ENCODE measurements around the gene WFIKKN2.
"Not testable (repeated sequence)": the region's sequence is repeated elsewhere in the genome, so short reads cannot be mapped to it uniquely, and the experiment has no call there.

Gene WFIKKN2, protein sequence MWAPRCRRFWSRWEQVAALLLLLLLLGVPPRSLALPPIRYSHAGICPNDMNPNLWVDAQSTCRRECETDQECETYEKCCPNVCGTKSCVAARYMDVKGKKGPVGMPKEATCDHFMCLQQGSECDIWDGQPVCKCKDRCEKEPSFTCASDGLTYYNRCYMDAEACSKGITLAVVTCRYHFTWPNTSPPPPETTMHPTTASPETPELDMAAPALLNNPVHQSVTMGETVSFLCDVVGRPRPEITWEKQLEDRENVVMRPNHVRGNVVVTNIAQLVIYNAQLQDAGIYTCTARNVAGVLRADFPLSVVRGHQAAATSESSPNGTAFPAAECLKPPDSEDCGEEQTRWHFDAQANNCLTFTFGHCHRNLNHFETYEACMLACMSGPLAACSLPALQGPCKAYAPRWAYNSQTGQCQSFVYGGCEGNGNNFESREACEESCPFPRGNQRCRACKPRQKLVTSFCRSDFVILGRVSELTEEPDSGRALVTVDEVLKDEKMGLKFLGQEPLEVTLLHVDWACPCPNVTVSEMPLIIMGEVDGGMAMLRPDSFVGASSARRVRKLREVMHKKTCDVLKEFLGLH

DNA sequence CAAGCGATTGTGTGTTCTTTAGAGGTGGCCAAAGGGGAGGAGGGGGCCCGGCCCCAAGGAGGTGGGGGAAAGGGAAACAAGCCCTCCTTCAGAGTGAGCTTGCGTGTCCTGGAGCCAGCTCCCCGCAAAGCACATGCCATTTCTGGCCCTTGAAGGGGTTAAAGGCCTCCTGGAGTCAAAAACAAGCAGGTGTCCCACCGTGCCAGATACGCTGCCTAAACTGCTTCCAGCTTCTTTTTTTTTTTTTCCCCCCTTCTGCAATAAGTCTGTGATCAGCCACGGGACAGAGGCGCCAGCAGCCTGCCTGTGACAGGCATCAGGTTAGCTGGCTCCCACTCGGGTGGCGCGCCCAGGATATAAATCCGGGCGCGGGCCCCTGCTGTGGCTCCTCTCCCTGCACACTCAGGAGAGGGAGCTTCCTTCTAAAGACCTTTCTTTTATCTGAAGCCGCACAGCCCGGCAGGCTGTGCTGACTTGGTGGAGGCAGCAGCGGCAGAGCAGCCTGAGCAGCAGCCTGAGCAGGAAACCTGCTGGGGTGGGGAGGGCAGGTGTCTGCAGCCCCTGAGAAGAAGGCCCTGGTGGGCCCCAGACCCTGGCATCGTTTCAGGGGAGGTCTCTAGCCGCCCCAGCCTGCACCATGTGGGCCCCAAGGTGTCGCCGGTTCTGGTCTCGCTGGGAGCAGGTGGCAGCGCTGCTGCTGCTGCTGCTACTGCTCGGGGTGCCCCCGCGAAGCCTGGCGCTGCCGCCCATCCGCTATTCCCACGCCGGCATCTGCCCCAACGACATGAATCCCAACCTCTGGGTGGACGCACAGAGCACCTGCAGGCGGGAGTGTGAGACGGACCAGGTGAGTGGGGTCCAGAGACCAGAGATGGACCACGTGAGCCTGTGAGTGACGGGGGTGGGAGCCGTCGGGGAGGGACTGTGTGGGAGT, at the start of gene WFIKKN2:
Gene WFIKKN2, plus strand, starts transcription at position 286 of the 934 bp plus-strand sequence. Its CDS starts 352 bp downstream, at position 638.
- DNase-seq = no peak

DNA sequence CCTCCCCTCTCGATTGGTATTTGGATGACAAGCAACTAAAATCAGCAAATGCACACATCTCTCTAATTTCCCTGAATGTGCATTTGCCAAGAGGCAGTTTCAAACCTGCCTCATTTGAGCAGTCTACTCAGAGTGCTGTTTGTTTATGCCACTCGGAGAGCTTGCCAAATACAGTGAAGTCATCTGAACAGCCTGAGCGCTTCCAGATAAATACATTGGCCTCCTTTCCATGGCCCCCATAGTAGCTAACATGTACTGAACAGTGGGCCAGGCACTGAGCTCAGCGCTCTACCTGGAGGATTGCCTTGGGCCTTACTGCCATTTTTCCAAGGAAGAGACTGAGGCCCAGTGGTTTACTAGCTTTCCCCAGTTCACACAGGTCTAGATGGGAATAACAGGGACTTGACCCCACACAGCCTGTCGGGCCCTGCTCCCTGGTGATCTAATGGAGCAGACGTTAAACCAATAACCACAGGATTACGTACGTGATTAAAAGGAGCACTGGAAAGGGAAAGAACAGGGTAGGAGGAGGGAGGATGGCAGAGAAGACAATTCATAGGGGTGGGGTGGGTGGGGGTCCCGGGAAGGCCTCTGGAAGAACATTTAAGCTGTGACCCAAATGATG, 49.3 kb upstream of the WFIKKN2 start:
- no peak for DNase-seq

DNA sequence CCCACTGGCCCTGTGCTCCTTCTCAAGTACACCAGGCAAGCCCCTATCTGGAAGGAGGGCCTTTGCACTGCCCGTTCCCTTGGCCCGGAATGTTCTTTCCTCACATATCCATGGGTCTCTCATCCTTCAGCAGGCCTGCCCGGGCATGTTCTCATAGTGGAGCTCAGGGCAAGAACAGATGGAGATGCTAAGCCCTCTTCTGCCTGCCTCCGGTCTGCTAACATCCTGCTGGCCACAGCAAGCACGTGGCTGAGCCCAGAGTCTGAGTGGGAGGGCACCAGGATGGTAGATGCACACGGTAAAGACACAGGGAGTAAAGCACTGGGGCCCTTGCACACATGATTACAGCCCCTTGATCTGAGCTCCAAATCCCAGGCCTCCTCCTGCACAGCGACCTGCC, 48.3 kb upstream of the WFIKKN2 start:
- DNase-seq = no peak

DNA sequence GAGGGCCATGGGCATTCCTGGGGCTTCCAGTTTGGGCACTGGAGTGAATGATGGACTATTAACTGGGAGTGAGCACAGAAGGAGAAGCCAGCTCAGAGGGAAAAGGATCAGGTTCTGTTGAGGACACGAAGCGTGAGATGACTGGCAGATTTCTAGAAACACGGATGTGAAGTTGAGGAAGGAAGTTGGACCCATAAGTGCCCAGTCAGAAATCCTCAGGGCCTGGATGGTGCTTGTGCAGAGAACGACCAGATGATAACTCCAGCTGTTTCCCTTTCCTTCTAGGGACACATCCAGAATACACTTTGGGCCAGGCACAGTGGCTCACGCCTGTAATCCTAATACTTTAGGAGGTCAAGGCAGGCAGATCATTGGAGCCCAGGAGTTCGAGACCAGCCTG, 44.8 kb upstream of the WFIKKN2 start:
- no peak for DNase-seq

DNA sequence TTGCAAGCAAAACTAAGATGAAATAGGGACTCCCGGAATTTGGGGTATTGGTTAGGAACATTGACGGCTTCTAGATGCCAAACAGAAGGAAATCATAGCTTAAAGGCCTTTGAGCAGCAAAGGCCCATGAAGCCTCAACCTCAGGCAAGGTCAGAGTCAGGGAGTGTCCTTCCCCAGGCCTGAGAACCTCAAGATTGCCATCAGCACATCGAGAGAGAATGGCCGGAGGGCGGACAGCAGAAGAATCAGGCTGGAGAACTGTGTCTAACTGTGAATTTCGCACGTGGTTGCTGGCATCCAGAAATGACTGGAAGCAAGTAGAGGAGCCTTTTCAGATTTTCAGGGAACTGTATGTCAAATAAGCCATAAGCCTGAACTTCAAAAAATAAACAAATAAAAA, 43.3 kb upstream of the WFIKKN2 start:
- DNase-seq = no peak

DNA sequence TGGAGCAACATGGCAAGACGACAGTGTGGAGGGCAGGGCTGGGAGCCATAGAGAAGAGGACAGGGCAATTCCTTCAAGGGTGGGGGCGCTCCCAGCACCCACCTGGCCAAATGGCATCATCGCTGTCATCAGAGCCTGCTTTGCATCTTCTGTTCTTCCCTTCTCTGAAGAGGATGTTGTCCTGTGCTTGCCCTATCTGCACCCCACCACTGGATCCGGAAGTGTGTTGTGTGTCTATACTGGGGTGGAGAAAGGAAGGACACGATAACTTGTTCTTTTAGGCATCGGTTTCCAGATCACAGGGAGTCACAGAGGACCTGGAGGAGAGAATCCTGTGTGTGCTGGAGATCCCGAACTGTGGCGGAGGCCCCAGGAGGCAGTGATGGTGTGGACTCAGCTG, 42.4 kb upstream of the WFIKKN2 start:
- no peak for DNase-seq

DNA sequence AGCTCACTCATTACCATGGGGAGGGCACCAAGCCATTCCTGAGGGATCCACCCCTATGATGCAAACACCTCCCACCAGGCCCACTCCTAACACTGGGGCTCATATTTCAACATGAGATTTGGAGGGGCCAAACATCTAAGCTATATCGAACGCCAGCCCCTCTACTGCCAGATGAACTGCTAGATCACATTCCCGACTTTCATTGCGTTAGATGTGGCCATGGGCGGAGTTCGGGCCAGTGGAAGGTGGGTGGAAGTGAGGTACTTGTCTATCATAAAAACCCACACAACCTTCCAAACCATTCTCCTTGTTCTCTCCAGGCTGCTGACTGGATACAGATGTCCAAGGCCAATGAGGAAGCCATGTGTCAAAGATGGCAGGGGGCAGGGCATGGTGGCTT, 41.0 kb upstream of the WFIKKN2 start:
- DNase-seq = no peak

DNA sequence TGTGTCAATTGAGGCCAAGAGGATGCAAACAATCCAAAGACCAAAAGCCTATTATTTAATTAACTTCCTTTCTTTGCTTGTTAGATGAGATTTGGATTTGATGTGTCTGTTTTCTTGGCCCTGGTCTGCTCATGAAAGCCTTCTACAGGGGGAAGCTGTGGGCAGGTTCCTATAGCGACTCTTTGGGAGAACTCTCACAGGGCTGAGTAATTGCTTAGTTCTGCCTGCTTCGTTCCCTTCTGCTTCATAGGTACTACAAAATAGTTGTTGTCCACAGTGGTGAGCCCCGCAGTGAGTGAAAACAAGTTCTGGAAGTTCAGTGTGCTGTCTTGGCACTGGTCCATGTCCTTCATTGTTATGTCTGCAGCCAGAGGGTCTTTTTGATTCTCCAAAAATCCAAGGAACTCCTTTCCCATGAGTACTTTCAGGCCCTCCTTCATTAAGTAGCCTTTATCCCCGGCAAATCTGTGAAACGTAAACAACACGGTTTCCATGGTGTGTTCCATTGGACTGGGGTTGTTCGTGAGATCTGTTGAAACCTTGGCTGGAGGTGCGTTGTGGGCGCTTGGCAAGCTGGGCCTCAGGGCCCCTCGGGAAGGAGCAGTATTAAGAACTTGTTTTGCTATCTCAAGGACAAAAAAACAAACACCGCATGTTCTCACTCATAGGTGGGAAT, 38.1 kb upstream of the WFIKKN2 start:
- DNase-seq = no peak

DNA sequence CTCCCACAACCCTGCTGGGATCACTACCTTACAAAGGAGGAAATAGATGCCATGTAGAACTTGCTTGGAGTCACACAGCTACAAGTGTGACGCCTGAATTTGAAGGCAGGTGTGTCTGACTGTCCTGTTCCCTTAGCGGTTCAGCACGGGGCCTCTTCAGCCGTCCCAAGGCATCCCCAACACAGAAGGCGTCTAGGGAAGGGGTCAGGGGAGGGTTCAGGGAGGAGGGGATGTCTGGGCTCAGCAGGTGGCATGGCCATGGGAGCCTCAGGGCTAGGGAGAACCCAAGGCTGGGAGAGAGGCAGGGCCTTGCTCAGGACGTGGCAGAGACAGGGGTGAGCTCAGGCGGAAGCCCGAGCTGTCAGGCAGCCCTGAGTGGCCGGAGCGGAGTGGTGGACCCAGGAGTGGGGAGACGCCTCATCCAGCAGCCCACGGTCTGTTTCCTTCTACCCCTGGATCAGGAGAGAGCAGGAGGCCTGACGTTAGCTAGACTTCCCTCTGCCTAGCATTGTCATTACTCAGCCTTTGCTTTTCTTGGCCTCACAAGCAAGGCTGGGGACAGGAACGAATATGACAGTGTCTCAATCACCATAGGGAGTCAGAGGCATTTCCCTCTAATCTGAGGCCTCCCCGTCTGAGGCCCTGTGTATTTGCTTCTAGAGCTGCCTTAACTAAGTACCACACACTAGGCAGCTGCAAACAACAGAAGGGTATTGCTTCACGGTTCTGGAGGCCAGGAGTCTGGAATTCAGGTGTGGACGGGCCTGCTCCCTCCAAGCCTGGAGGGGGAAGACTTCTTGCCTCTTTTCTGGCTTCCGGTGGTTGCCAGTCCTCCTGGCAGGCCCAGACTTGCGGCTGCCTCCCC, 36.7 kb upstream of the WFIKKN2 start:
- DNase-seq = no peak

DNA sequence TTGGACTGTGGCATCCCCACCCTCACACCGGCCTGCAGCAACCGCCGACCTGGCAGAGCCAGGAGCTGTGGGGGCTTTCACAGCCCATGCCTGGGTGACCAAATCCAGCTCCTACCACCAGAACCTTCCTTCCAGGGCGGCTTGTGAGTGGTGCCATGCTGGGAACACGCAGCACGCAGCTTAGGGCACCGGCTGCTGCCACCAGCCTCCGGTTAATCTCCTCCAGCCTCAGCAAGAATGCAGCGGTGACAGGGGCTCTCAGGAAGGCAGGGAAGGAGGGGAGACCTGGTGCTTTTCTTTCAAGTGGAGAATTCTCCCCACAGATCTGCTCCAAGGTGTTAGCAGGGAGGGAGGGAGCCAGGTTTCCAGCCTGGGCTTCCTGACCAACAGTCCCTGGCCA, 35.8 kb upstream of the WFIKKN2 start:
- DNase-seq = no peak

DNA sequence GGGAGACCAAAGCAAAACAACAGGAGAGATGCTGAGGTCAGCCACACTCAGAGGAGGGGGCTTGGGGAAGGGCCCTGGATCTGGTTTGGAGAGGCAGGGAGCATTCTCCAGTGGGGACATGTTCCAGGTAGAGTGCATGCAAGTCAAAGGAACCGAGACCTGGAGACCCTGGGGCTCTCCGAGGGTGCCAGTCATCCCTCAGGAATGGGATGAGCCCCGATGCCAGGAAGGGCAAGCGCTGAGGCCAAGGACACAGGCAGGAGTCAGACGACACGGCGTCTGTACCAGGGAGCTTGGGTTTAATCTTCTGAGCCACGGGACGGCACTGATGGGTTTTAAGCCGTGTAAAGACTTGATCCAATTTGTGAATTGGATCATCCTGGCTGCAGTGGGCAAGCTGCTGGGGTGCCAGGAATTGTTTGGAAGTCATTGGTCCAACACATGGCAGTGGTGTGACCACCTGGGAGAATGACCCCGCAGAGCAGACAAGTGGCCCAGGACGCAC, 35.1 kb upstream of the WFIKKN2 start:
- no peak for DNase-seq

DNA sequence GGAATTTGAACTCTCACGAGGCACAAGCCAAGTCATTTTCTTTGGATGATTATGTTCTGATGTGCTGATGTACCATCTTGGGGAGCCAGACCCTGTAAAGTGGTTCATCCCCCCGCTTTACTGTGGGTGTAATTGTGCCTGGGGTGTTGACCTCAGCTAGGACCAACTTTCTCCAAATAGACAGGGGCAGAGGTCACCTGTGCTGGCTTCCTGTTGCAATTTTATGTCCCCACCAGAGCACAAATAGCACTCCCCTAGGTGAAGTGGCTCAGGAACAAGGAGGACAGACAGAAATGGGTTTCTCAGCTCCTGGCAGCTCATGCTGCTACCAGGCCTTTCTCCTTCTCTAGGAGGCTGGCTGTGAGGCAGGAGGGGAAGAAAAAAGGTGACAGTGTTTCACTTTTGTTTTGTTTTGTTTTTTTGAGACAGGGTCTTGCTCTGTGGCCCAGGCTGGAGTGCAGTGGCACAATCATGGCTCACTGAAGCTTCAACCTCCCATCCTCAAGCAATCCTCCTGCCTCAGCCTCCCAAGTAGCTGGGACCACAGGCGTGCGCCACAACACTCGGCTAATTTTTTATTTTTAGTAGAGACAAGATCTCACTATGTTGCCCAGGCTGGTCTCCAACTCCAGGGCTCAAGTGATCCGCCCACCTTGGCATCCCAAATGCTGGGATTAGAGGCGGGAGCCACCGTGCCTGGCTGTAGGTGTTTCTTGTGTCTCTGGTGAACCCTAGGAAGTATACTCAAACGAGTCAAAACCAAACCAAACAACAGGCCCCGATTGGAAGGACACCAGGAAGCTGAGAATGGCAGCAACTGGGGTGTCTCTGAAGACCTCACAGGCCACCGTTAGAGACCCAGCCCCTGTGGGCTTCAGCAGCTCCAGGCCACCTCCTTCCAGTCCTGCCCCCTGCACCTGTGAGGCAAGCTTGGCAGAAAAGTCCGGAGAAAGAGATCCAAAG, 32.5 kb upstream of the WFIKKN2 start:
- DNase-seq = no peak

DNA sequence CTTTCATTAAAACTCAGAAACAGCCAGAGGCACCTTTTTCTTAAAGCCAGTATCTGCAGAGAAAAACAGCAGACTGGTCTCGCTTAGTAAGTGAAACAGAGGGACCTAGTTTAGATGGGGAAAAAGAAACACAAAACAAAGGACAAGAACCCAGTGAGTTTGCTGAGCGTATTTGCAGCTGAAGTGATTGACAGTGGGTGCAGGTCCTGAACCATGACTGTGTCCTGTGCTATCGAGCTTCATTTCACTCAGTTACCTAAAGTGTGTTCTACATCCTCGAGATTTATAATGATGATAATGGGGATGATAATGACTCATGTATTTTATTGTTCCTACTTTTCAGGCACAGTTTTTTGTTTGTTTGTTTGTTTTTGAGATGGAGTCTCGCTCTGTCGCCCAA, 31.7 kb upstream of the WFIKKN2 start:
- DNase-seq = no peak

DNA sequence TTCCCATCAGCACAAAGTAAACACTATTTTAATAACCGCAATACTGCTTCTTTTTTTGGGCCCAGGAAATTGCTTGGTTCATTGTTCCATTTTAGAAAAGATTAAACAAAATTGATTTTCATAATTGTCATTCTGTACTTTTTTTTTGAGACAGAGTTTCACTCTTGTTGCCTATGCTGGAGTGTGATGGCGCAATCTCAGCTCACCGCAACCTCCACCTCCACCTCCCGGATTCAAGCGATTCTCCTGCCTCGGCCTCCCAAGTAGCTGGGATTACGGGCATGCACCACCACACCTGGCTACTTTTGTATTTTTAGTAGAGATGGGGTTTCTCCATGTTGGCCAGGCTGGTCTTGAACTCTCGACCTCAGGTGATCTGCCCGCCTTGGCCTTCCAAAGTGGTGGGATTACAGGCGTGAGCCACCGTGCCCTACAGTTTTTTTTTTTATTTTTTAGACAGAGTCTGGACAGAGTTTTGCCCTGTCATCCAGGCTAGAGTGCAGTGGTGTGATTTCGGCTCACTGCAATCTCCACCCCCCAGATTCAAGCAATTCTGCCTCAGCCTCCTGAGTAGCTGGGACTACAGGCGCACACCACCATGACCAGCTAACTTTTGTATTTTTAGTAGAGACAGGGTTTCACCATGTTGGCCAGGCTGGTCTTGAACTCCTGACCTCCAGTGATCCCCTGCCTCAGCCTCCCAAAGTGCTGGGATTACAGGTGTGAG, 30.5 kb upstream of the WFIKKN2 start:
- DNase-seq = not testable (repeated sequence)

DNA sequence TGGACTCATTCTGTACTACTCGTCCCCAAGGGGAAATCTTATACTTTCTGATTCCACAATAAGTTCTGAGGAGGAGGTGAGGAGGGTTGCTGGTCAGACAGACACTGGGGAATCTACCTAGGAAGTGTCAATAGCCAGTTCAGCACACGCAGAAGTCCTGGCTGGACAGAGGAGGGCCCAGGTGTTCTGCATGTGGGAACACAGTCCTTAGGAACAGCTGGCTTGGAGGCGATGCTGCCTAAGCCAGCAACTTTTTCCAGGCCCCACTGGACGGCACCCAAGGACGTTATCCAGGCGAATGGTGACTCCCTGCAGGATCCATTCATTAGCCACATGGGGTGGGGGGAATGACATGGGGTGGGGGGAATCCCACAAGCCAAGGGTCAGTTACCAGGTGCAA, 29.9 kb upstream of the WFIKKN2 start:
- no peak for DNase-seq

DNA sequence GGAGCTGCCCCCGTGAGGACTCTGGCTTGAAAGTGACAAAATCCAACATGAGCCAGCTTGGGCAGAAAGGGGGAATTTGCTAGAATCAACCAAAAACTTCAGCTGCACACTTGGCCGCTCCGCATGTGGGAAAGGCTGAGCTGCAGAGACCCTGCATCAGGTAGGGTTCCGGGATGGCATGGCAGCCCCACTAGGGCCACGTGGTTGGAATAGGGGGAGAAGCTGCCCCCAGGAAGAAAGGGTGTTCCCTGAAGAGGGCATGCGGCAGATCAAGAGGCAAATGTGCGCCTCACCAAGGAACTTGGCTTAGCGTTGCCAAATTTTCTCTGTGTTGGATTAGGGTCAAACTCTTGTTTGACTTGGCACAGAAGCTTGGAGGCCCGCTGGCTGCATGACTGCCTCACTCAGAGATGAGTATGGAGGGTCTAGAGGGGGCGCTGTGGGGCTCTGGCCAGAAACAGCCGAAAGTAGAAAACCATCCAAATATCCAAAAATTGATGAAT, 29.2 kb upstream of the WFIKKN2 start:
- no peak for DNase-seq

DNA sequence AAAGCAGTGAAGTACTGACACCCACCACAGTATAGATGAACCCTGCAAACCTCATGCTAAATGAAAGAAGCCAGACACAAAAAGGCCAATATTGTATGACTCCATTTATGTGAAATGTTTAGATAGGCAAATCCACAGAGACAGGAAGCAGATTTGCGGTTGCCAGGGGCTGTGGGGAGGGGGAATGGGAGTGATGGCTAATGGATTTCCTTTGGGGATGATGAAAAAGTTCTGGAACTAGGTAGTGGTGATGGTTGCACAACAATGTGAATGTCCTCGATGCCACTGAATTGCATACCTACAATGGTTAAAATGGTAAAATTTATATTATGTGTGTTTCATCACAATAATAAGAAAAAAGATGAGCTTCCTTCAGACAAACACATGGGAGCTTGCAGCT, 28.4 kb upstream of the WFIKKN2 start:
- no peak for DNase-seq

DNA sequence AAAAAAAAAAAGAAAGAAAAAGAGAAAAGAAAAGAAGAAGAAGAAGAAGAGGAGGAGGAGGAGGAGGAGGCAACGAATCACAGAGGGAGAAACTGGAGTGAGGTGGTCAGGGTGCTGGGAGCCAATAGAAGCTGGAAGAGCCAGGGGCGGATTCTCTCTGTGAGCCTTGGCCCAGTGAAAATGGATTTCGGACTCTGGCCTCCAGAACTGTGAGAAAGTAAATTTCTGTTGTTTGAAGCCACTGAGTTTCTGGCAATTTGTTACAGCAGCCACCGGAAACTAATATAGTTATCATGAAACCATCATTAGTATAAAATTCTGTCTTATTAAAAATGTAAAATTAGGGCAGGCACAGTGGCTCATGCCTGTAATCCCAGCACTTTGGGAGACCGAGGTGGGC, 27.7 kb upstream of the WFIKKN2 start:
- no peak for DNase-seq

DNA sequence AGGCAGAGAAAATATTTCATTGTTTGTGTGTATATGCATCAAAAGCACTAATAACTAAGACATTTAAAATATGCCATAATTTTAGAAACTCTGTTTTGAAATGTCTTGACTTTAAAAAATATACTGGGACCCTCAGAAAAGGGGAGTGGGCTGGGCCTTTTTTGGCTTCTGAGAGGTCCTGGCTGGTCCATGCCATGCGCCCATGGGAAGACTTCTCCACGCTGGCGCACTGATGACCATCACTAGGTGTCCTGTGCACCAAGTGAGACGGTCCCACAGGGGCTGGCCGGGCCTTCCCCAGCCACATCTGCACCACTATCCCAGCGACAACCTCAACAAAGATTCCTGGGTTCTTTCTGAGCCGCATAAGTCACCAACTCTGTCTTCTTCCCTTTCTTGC, 27.0 kb upstream of the WFIKKN2 start:
- DNase-seq = no peak

Data from kidney glomerular epithelial cell (primary cell).